Measurements from ENCODE around the gene NUTM2E.
"Not testable (repeated sequence)": the region's sequence is repeated elsewhere in the genome, so short reads cannot be mapped to it uniquely, and the experiment has no call there.

- not testable (repeated sequence) for TF ChIP-seq CTCF, POLR2A (IDR thresholded peaks at IDR 0.05)
These were observed 10.2 kb upstream of the NUTM2E start for GRCh38 chr10:79816290-79816689.
